ENCODE results near the gene POLR2L.
A peak's percentile ranks its signal among the peaks of the same experiment; 100 is the strongest.

Gene POLR2L

GRCh38 chr11:792873-793272, 49.5 kb downstream of the POLR2L start:
- TF ChIP-seq CTCF (IDR thresholded peaks at IDR 0.05; ENCODE audit: insufficient read depth, low read length, poor library complexity, severe bottlenecking): no peak
- peaks cover 18% of the 10 kb centered on the region for H3K36me3 ChIP-seq (ENCODE audit: control insufficient read depth, insufficient read depth, low read length)
- H3K27me3 ChIP-seq (replicated peaks; ENCODE audit: control insufficient read depth, insufficient read depth, low read length): no peaks in the 10 kb centered on the region
- no peak for DNase-seq (ENCODE audit: extremely low read depth, insufficient read length)
- no peak overlapping the region for H3K4me3 ChIP-seq (replicated peaks; ENCODE audit: low read depth, low read length)

- peaks cover 18% of the 10 kb centered on the region for H3K36me3 ChIP-seq (ENCODE audit: control insufficient read depth, insufficient read depth, low read length)
- TF ChIP-seq CTCF (IDR thresholded peaks at IDR 0.05; ENCODE audit: insufficient read depth, low read length, poor library complexity, severe bottlenecking): no peak
- no peak overlapping the region for H3K4me3 ChIP-seq (replicated peaks; ENCODE audit: low read depth, low read length)
- H3K27me3 ChIP-seq (replicated peaks; ENCODE audit: control insufficient read depth, insufficient read depth, low read length): no peaks in the 10 kb centered on the region
- no peak for DNase-seq (ENCODE audit: extremely low read depth, insufficient read length)
Observed at GRCh38 chr11:792535-792821, 49.9 kb downstream of the POLR2L start.

- Histone ChIP-seq H3K36me3 (ENCODE audit: control insufficient read depth, insufficient read depth, low read length) (peaks cover 18% of the 10 kb centered on the region), H3K27me3 (replicated peaks; ENCODE audit: control insufficient read depth, insufficient read depth, low read length) (no peaks in the 10 kb centered on the region), H3K4me3 (replicated peaks; ENCODE audit: low read depth, low read length) (no peak overlapping the region)
- no peak for DNase-seq (ENCODE audit: extremely low read depth, insufficient read length)
- TF ChIP-seq CTCF (IDR thresholded peaks at IDR 0.05; ENCODE audit: insufficient read depth, low read length, poor library complexity, severe bottlenecking): no peak
Observed at GRCh38 chr11:791658-792534, 50.4 kb downstream of the POLR2L start.

- H3K27me3 ChIP-seq (replicated peaks; ENCODE audit: control insufficient read depth, insufficient read depth, low read length): no peaks in the 10 kb centered on the region
Observed at GRCh38 chr11:790721-791564, 51.4 kb downstream of the POLR2L start.

GRCh38 chr11:789943-790342, 52.4 kb downstream of the POLR2L start, which contains the start of gene CEND1:
CEND1 (minus strand) TSS chr11:790090; CDS start chr11:788576, 1,514 bp downstream.
- Histone ChIP-seq H3K27me3 (replicated peaks; ENCODE audit: control insufficient read depth, insufficient read depth, low read length) (no peaks in the 10 kb centered on the region), H3K36me3 (ENCODE audit: control insufficient read depth, insufficient read depth, low read length) (peaks cover 18% of the 10 kb centered on the region), H3K4me3 (replicated peaks; ENCODE audit: low read depth, low read length) (peak within 1 kb of the TSS; percentile 69)
- no peak for TF ChIP-seq CTCF (IDR thresholded peaks at IDR 0.05; ENCODE audit: insufficient read depth, low read length, poor library complexity, severe bottlenecking)
- peak; percentile 72 for DNase-seq (ENCODE audit: extremely low read depth, insufficient read length)

More at GRCh38 chr11:790721-791564, 51.4 kb downstream of the POLR2L start:
- Histone ChIP-seq H3K4me3 (replicated peaks; ENCODE audit: low read depth, low read length) (no peak overlapping the region), H3K36me3 (ENCODE audit: control insufficient read depth, insufficient read depth, low read length) (peaks cover 18% of the 10 kb centered on the region)
- no peak for DNase-seq (ENCODE audit: extremely low read depth, insufficient read length)
- TF ChIP-seq CTCF (IDR thresholded peaks at IDR 0.05; ENCODE audit: insufficient read depth, low read length, poor library complexity, severe bottlenecking): no peak

Data from GM06990 (cell line).